Measurements from ENCODE around the gene MYO5A. TPM values are rescaled to one million over a fixed set of nuclear protein-coding genes. Genes with fewer than 3 reads are reported as not detected.
A peak's percentile ranks its signal among the peaks of the same experiment; 100 is the strongest.

The MYO5A gene
- total RNA-seq, 1 experiment from 2014 or later: 21.8 TPM

DNA sequence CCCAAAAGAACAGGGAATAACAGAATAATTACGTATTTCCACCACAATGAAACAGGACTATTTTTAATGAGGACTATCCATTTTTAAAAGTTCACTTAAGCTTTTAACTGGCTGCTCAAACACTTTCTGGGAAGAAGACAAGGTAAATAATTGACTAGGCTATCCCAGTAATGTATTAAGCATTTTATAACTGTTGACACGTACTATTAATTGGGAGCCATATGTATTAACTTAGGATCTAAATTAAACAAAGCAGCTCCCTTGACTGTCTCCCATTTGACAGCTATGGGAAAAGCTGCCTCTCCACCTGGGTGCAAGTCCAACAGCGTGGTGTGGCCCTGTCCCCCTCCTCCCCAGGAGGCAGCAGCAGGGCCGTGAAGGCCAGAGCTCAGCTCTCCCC lies 269.2 kb downstream of the MYO5A start:
- Histone ChIP-seq H3K23me2 (ENCODE audit: insufficient read length, low read depth, low read length, poor library complexity, severe bottlenecking) (no peaks in the 10 kb centered on the region), H2BK12ac (ENCODE audit: insufficient read length, low read depth, low read length) (no peak overlapping the region), H2BK5ac (ENCODE audit: insufficient read length, low read length) (no peak overlapping the region), H2AFZ (ENCODE audit: low read length) (no peak overlapping the region), H2BK20ac (ENCODE audit: low read depth, low read length, poor library complexity, severe bottlenecking) (no peak overlapping the region), H3K79me2 (ENCODE audit: insufficient read depth, low read length) (no peaks in the 10 kb centered on the region), H3T11ph (ENCODE audit: low read length) (no peak overlapping the region), H3K4me1 (ENCODE audit: insufficient read depth, low read length) (peaks cover 12% of the 10 kb centered on the region; the same call in 1 of the 2 replicates), H3K79me1 (ENCODE audit: insufficient read depth, low read depth, low read length, poor library complexity, severe bottlenecking) (no peaks in the 10 kb centered on the region), H3K4ac (ENCODE audit: low read depth, low read length) (no peak overlapping the region), H2BK120ac (ENCODE audit: low read depth, low read length, poor library complexity, severe bottlenecking) (no peak overlapping the region), H3K4me2 (ENCODE audit: insufficient read depth, insufficient read length, low read length) (no peak overlapping the region), H4K91ac (ENCODE audit: insufficient read length, low read depth, low read length) (peak overlapping the region; percentile 82), H3K27me3 (ENCODE audit: insufficient read depth, low read length) (no peaks in the 10 kb centered on the region), H4K5ac (ENCODE audit: insufficient read length, low read depth, low read length) (no peak overlapping the region), H3K27ac (ENCODE audit: insufficient read length, low read depth, low read length) (no peak overlapping the region), H3K56ac (ENCODE audit: insufficient read length, low read depth, low read length) (no peak overlapping the region), H3K14ac (ENCODE audit: insufficient read depth, low read length) (no peak overlapping the region), H2AK5ac (ENCODE audit: insufficient read length, low read length) (no peak overlapping the region), H2BK15ac (ENCODE audit: low read depth, low read length) (no peak overlapping the region), H4K8ac (replicated peaks; ENCODE audit: insufficient read length, low read depth, low read length) (no peak overlapping the region), H3K18ac (ENCODE audit: insufficient read length, low read depth, low read length) (no peak overlapping the region), H4K20me1 (ENCODE audit: control insufficient read depth, insufficient read depth, insufficient read length) (no peaks in the 10 kb centered on the region), H3K23ac (ENCODE audit: insufficient read length, low read depth, low read length) (no peak overlapping the region), H3K9ac (ENCODE audit: extremely low read depth, insufficient read length, low read length) (no peak overlapping the region), H3K9me3 (ENCODE audit: control insufficient read depth, low read depth, low read length) (no peaks in the 10 kb centered on the region)
- Mint-ChIP-seq H3K36me3 (ENCODE audit: insufficient read depth in 1 of 3, low read depth in 3 of 3) (peaks cover 6 to 46% (median 41%) of the 10 kb centered on the region in 3 experiments), H3K27me3 (ENCODE audit: low read depth) (no peaks in the 10 kb centered on the region), H3K4me3 (no peak overlapping the region), H3K9me3 (no peaks in the 10 kb centered on the region), H3K4me1 (peaks cover 62 to 65% of the 10 kb centered on the region in 2 experiments), H3K27ac (peak overlapping the region in 1 of 3 experiments; percentile 99; a peak in 2 of 7 replicates)
- DNase-seq: no peak
- no CpG with 5 or more reads among the region's 4 CpGs for WGBS (ENCODE audit: extremely low coverage, insufficient read length, low lambda C conversion rate)
- TF ChIP-seq, protein P1, sequence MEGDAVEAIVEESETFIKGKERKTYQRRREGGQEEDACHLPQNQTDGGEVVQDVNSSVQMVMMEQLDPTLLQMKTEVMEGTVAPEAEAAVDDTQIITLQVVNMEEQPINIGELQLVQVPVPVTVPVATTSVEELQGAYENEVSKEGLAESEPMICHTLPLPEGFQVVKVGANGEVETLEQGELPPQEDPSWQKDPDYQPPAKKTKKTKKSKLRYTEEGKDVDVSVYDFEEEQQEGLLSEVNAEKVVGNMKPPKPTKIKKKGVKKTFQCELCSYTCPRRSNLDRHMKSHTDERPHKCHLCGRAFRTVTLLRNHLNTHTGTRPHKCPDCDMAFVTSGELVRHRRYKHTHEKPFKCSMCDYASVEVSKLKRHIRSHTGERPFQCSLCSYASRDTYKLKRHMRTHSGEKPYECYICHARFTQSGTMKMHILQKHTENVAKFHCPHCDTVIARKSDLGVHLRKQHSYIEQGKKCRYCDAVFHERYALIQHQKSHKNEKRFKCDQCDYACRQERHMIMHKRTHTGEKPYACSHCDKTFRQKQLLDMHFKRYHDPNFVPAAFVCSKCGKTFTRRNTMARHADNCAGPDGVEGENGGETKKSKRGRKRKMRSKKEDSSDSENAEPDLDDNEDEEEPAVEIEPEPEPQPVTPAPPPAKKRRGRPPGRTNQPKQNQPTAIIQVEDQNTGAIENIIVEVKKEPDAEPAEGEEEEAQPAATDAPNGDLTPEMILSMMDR (conservative IDR thresholded peaks at IDR 0.05): no peak
